ENCODE measurements around the gene SST.

Gene SST

GRCh38 chr3:187630404-187630803 is 39.8 kb downstream of the SST start:
- no peak for DNase-seq (ENCODE audit: low read depth in 1 of 2, low spot score in 1 of 2)
- TF ChIP-seq CTCF (IDR thresholded peaks at IDR 0.05; ENCODE audit: insufficient read depth, low read length) (no peak), SPI1 (IDR thresholded peaks at IDR 0.05; ENCODE audit: borderline replicate concordance, low read depth) (no peak), POLR2AphosphoS5 (IDR thresholded peaks at IDR 0.05; ENCODE audit: low read depth) (no peak)
- TF ChIP-seq, protein P1, sequence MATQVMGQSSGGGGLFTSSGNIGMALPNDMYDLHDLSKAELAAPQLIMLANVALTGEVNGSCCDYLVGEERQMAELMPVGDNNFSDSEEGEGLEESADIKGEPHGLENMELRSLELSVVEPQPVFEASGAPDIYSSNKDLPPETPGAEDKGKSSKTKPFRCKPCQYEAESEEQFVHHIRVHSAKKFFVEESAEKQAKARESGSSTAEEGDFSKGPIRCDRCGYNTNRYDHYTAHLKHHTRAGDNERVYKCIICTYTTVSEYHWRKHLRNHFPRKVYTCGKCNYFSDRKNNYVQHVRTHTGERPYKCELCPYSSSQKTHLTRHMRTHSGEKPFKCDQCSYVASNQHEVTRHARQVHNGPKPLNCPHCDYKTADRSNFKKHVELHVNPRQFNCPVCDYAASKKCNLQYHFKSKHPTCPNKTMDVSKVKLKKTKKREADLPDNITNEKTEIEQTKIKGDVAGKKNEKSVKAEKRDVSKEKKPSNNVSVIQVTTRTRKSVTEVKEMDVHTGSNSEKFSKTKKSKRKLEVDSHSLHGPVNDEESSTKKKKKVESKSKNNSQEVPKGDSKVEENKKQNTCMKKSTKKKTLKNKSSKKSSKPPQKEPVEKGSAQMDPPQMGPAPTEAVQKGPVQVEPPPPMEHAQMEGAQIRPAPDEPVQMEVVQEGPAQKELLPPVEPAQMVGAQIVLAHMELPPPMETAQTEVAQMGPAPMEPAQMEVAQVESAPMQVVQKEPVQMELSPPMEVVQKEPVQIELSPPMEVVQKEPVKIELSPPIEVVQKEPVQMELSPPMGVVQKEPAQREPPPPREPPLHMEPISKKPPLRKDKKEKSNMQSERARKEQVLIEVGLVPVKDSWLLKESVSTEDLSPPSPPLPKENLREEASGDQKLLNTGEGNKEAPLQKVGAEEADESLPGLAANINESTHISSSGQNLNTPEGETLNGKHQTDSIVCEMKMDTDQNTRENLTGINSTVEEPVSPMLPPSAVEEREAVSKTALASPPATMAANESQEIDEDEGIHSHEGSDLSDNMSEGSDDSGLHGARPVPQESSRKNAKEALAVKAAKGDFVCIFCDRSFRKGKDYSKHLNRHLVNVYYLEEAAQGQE (IDR thresholded peaks at IDR 0.05; ENCODE audit: insufficient replicate concordance, low read depth), result no peak
- H3K27me3 ChIP-seq (ENCODE audit: insufficient read depth, poor library complexity, severe bottlenecking), result no peaks in the 10 kb centered on the region
- H3K4me3 ChIP-seq (replicated peaks; ENCODE audit: insufficient read depth, low read length), result no peak overlapping the region
- no peak overlapping the region for H3K27ac ChIP-seq (replicated peaks)

- DNase-seq (ENCODE audit: low read depth in 1 of 2, low spot score in 1 of 2), result no peak
- H3K27ac ChIP-seq (replicated peaks), result no peak overlapping the region
- no peaks in the 10 kb centered on the region for H3K27me3 ChIP-seq (ENCODE audit: insufficient read depth, poor library complexity, severe bottlenecking)
- no peak overlapping the region for H3K4me3 ChIP-seq (replicated peaks; ENCODE audit: insufficient read depth, low read length)
- TF ChIP-seq POLR2AphosphoS5 (IDR thresholded peaks at IDR 0.05; ENCODE audit: low read depth) (no peak), CTCF (IDR thresholded peaks at IDR 0.05; ENCODE audit: insufficient read depth, low read length) (no peak), SPI1 (IDR thresholded peaks at IDR 0.05; ENCODE audit: borderline replicate concordance, low read depth) (no peak), GABPA (IDR thresholded peaks at IDR 0.05; ENCODE audit: low read depth) (no peak)
- TF ChIP-seq, protein P1 (IDR thresholded peaks at IDR 0.05; ENCODE audit: insufficient replicate concordance, low read depth), result no peak
Measured at GRCh38 chr3:187629711-187630110, 40.5 kb downstream of the SST start.

DNA sequence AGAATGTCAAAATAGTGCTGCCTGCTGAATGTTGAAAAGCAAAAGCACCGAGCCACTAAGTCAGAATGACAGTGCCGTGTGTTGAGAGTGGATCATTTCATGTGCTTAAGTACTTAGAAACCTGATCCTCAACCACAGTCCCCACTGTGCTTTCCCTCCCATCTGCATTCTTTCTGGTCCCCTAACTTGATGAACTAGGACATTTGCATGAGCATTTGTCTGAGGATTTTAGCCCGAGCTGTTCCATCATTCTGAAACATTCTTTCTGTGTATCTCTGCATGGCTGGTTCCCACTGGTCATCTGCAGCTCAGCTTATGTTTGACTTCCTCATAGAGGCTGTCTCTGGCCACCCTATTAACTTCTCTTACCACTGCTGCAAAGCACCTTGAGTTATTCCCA is 42.0 kb downstream of the SST start:
- H3K27me3 ChIP-seq (ENCODE audit: insufficient read depth, poor library complexity, severe bottlenecking), result no peaks in the 10 kb centered on the region
- no peak overlapping the region for H3K4me3 ChIP-seq (replicated peaks; ENCODE audit: insufficient read depth, low read length)
- DNase-seq (ENCODE audit: low read depth in 1 of 2, low spot score in 1 of 2), result no peak
- H3K27ac ChIP-seq (replicated peaks), result no peak overlapping the region
- no peak for TF ChIP-seq SPI1 (IDR thresholded peaks at IDR 0.05; ENCODE audit: borderline replicate concordance, low read depth)
- no peak for TF ChIP-seq GABPA (IDR thresholded peaks at IDR 0.05; ENCODE audit: low read depth)
- TF ChIP-seq POLR2AphosphoS5 (IDR thresholded peaks at IDR 0.05; ENCODE audit: low read depth), result no peak
- TF ChIP-seq, protein P1 (IDR thresholded peaks at IDR 0.05; ENCODE audit: insufficient replicate concordance, low read depth), result no peak
- no peak for TF ChIP-seq CTCF (IDR thresholded peaks at IDR 0.05; ENCODE audit: insufficient read depth, low read length)
